ENCODE data around the gene GPAT2.
"Not testable (repeated sequence)": the region's sequence is repeated elsewhere in the genome, so short reads cannot be mapped to it uniquely, and the experiment has no call there.

DNA sequence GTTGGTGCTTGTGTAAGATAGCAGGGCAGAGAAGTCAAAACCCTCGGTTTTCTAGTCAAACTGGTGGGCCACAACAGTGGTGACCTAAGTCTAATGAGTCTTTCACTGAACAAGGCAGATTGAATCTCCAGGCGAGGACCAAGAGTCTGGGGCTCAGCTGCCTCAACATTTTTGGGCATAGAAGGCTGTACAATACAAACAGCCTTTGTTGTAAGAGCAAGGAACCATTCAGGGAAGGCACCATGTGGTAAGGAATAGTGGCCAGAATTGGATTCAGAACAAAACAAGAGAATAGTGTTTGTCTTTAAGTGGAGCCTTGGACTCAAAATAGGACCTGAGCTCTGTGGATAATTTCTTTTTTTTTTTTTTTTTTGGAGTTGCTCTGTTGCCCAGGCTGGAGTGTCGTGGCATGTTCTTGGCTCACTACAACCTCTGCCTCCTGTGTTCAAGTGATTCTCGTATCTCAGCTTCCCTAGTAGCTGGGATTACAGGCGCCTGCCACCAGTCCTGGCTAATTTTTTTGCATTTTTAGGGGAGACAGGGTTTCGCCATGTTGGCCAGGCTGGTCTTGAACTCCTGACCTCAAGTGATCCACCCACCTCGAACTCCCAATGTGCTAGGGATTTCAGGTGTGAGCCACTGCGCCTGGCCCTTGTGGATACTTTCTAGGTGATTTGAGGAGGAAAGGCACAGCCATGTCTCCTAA lies 22.5 kb downstream of the GPAT2 start:
- TF ChIP-seq, protein P1, sequence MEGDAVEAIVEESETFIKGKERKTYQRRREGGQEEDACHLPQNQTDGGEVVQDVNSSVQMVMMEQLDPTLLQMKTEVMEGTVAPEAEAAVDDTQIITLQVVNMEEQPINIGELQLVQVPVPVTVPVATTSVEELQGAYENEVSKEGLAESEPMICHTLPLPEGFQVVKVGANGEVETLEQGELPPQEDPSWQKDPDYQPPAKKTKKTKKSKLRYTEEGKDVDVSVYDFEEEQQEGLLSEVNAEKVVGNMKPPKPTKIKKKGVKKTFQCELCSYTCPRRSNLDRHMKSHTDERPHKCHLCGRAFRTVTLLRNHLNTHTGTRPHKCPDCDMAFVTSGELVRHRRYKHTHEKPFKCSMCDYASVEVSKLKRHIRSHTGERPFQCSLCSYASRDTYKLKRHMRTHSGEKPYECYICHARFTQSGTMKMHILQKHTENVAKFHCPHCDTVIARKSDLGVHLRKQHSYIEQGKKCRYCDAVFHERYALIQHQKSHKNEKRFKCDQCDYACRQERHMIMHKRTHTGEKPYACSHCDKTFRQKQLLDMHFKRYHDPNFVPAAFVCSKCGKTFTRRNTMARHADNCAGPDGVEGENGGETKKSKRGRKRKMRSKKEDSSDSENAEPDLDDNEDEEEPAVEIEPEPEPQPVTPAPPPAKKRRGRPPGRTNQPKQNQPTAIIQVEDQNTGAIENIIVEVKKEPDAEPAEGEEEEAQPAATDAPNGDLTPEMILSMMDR (IDR thresholded peaks at IDR 0.05; ENCODE audit: low read depth, low read length), result not testable (repeated sequence)
- not testable (repeated sequence) for TF ChIP-seq EZH2phosphoT487 (IDR thresholded peaks at IDR 0.05; ENCODE audit: low read depth)
